Osteoblast (primary cell): ENCODE results near the gene PARD3B. TPM values are rescaled to one million over a fixed set of nuclear protein-coding genes. Genes with fewer than 3 reads are reported as not detected.
A peak's percentile ranks its signal among the peaks of the same experiment; 100 is the strongest.

Experiments
- DNase-seq: peaks from one replicate; pipeline ENCODE4 v3.0.0; 2011; ENCODE audit warnings: low spot score, mixed read lengths; ENCODE audit not compliant: insufficient read length; ENCODE audit errors: missing footprints
- H2AFZ ChIP-seq: 2 replicates; pipeline ENCODE4 v1.6.0; 2011; ENCODE audit warnings: mild to moderate bottlenecking, low read length
- H3K27ac ChIP-seq: 2 replicates; pipeline ENCODE4 v1.5.1; 2011; ENCODE audit warnings: mild to moderate bottlenecking, low read depth, low read length, moderate library complexity
- H3K27me3 ChIP-seq: 2 replicates; pipeline ENCODE4 v1.6.0; 2012; ENCODE audit warnings: mild to moderate bottlenecking, control low read depth, inconsistent platforms, low read length, moderate library complexity; ENCODE audit not compliant: insufficient read depth
- H3K36me3 ChIP-seq: 2 replicates; pipeline ENCODE4 v1.5.1; 2011; ENCODE audit warnings: mild to moderate bottlenecking, low read length, control low read depth, moderate library complexity; ENCODE audit not compliant: insufficient read depth
- H3K4me1 ChIP-seq: 2 replicates; pipeline ENCODE4 v1.5.1; 2011; ENCODE audit warnings: mild to moderate bottlenecking, low read length, control low read depth, moderate library complexity; ENCODE audit not compliant: insufficient read depth
- H3K4me2 ChIP-seq: 2 replicates; pipeline ENCODE4 v1.6.0; 2011; ENCODE audit warnings: mild to moderate bottlenecking, low read length; ENCODE audit not compliant: insufficient read depth
- H3K4me3 ChIP-seq: fragments of 200-600 bp; sonication (generic); 3 replicates; pipeline ENCODE4 v1.5.1; 2012; ENCODE audit warnings: mild to moderate bottlenecking, low read length, inconsistent platforms; ENCODE audit not compliant: insufficient read depth
- H3K79me2 ChIP-seq: 2 replicates; pipeline ENCODE4 v1.6.0; 2012; ENCODE audit warnings: mild to moderate bottlenecking, low read length, control low read depth, inconsistent platforms; ENCODE audit not compliant: insufficient read depth
- H3K9me3 ChIP-seq: 2 replicates; pipeline ENCODE4 v1.5.1; 2011; ENCODE audit warnings: low read depth, low read length, control low read depth
- H4K20me1 ChIP-seq: 2 replicates; pipeline ENCODE4 v1.6.0; 2012; ENCODE audit warnings: mild to moderate bottlenecking, low read length, control low read depth; ENCODE audit not compliant: insufficient read depth
- CTCF ChIP-seq: IDR thresholded peaks from 2 replicates; pipeline ENCODE4 v1.5.1; 2011; ENCODE audit warnings: mild to moderate bottlenecking, low read depth, low read length, moderate library complexity; ENCODE audit errors: extremely low read depth
- total RNA-seq: library from RNA; depleted of rRNA; stranded (reverse); fragments of >200 nt; gene quantifications from 2 replicates; pipeline ENCODE4 v1.2.3, GENCODE V29; 2012

Gene PARD3B
- total RNA-seq, 1 donor = 22.4 TPM

GRCh38 chr2:205650450-205650849, 1105.2 kb downstream of the PARD3B start:
- Histone ChIP-seq H3K4me3 (no peak overlapping the region), H3K4me1 (peaks cover 9% of the 10 kb centered on the region), H2AFZ (peak overlapping the region; percentile 73), H3K27me3 (no peaks in the 10 kb centered on the region), H3K4me2 (no peak overlapping the region), H3K27ac (no peak overlapping the region), H3K36me3 (no peaks in the 10 kb centered on the region), H3K79me2 (no peaks in the 10 kb centered on the region), H4K20me1 (no peaks in the 10 kb centered on the region), H3K9me3 (no peaks in the 10 kb centered on the region)
- peak; percentile 58 for DNase-seq
- no peak for TF ChIP-seq CTCF

GRCh38 chr2:205650931-205651330, 1105.7 kb downstream of the PARD3B start:
- Histone ChIP-seq H3K27ac (no peak overlapping the region), H2AFZ (no peak overlapping the region), H3K4me3 (no peak overlapping the region), H3K4me2 (no peak overlapping the region), H3K9me3 (no peaks in the 10 kb centered on the region), H3K27me3 (no peaks in the 10 kb centered on the region), H3K79me2 (no peaks in the 10 kb centered on the region), H3K36me3 (no peaks in the 10 kb centered on the region), H4K20me1 (no peaks in the 10 kb centered on the region), H3K4me1 (peaks cover 14% of the 10 kb centered on the region)
- TF ChIP-seq CTCF = no peak
- no peak for DNase-seq

GRCh38 chr2:205651719-205652118, 1106.4 kb downstream of the PARD3B start:
- Histone ChIP-seq H3K4me2 (no peak overlapping the region), H2AFZ (no peak overlapping the region), H3K27me3 (no peaks in the 10 kb centered on the region), H4K20me1 (no peaks in the 10 kb centered on the region), H3K79me2 (no peaks in the 10 kb centered on the region), H3K9me3 (no peaks in the 10 kb centered on the region), H3K4me3 (no peak overlapping the region), H3K4me1 (peaks cover 15% of the 10 kb centered on the region), H3K36me3 (no peaks in the 10 kb centered on the region), H3K27ac (no peak overlapping the region)
- no peak for TF ChIP-seq CTCF
- no peak for DNase-seq

GRCh38 chr2:205654878-205655605, 1109.8 kb downstream of the PARD3B start:
- no peaks in the 10 kb centered on the region for H3K9me3 ChIP-seq
- TF ChIP-seq CTCF = no peak
- no peaks in the 10 kb centered on the region for H4K20me1 ChIP-seq
- no peaks in the 10 kb centered on the region for H3K79me2 ChIP-seq
- H2AFZ ChIP-seq = peak overlapping the region; percentile 20
- no peak overlapping the region for H3K4me3 ChIP-seq
- peaks cover 35% of the 10 kb centered on the region for H3K4me1 ChIP-seq
- no peaks in the 10 kb centered on the region for H3K27me3 ChIP-seq
- DNase-seq = peak; percentile 91
- no peak overlapping the region for H3K4me2 ChIP-seq
- peak overlapping the region; percentile 11 for H3K27ac ChIP-seq
- H3K36me3 ChIP-seq = no peaks in the 10 kb centered on the region
